ENCODE results near the gene ESRRA.
A peak's percentile ranks its signal among the peaks of the same experiment; 100 is the strongest.

ESRRA gene

DNA sequence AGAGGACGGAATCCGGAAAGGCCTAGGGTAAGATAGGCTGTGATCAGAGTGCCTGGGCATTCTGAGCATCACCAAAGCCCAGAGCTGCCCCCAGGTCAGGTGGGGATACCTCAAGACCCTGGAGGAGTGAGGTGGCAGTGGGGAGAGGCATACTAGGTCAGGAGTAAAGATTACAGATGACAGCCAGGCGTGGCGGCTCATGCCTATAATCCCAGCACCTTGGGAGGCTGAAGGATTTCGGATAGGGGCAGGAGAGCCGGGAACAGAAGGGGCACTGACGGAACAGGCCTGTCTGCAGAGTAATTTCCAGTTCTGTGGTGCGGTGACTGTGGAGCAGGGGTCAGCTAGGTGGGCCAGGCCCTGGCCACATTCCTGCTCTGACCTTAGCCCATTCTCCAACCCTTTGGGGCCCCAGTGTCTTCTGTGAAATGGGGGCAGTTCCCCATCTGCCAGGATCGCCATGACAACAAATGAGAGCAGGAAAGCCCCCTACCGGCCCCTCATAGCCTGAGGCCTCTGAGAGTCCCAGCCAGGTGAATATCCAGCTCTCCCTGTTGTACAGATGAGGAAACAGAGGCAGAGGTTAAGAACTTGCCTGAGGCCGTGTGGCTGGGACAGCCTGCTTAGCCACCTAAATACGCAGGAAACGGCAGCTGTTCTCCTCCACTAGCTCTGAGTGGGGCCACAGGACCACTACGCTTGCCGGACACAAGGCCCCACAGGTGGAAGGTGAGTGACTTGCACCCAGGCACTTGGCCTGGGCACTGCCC is 30.1 kb upstream of the ESRRA start:
- no peak for DNase-seq

DNA sequence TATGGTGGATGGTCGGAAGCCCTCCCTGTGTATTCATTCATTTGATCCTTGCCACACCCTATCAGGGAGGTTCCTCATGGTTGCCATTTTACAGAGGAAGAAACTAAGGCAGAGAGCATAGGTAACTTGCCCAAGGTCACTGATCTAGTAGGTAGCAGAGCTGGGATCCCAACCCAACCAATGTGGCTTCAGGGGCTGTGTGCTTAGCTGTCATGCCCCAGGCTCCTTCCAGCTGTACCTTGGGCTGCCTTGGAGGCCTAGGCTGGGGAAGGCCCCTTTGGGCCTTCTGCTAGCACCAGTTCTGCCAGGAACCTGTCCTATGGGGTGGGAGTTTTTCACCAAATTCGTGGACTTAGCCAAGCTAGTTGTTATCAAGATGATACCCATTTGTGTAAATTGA is 29.5 kb upstream of the ESRRA start:
- no peak for DNase-seq

- no peak for DNase-seq
Observed at GRCh38 chr11:64276653-64277431, 28.5 kb upstream of the ESRRA start.

- DNase-seq = no peak
Observed at GRCh38 chr11:64278576-64279190, 26.6 kb upstream of the ESRRA start.

GRCh38 chr11:64281957-64282770 is 23.2 kb upstream of the ESRRA start:
- DNase-seq = no peak

DNA sequence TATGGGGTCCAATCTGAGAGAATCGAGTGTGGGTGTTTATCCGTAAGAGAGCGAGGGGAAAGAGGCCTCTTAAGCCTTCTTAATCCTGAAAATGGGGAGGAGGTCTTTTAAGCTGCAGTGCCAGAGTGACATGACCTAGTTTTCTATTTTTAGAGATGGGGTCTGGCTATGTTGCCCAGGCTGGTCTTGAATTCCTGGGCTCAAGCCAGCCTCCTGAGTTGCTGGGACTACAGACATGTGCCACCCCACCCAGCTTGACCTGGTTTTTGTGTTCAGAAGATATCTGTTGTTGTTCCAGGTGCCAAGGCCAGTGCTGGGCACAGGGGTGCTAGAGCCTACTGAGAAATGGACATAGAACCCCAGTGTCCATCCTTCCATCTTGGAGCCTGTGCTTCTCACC is 22.2 kb upstream of the ESRRA start:
- no peak for DNase-seq

GRCh38 chr11:64284048-64284961 is 21.0 kb upstream of the ESRRA start, which contains the start of gene BAD:
TSS of gene BAD (minus strand) at chr11:64284665. CDS start at chr11:64284368, 297 bp downstream.
- peak; percentile 97 for DNase-seq

DNA sequence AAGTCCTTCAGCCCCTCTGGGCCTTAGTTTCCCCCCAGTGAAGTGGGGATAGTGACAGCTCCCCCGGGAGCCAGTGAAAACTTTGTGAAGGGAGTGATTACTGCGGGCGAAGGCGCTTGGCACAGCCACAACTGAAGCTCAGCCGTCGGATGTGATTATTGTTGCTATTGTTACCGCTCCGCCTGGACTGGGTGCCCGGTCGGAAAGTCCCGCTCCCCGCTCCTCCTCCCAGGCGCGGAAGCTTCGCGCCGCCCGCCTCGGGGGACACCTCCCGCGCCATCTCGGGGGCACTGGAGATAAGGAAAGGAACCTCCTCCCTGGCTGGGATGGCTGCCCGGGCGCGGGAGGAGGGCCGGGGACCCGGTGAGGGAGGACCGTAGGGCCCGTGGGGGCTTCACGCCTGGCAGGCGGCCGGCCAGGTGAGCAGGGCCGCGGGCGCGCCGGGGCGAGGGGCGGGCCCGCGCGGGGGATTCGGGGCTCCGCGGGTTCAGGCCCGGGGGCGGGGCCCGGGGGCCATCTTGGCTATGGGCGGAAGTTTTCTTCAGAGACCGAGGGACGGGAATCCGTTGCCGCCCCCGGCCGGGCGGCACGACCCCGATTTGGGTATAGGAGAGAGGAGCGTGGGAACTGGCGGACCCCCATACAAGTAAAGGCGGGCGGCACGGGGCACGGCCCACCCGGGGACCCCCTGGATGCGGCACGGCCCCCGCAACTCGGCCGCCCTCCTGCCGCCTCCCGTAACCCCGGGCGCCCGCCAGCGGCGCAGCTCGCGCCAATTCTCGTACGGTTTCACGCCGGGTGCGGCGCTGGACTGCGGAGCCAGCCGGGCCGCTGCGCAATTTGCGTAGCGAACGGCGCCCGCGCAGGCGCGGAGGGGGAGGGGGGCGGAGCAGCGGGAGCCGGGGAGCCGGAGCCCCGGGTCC is 20.1 kb upstream of the ESRRA start, which contains the start of gene GPR137:
Gene GPR137 (plus strand): TSS at position 887 of the 923 bp plus-strand sequence. CDS start 677 bp downstream, outside the sequence.
- peak; percentile 92 for DNase-seq

GRCh38 chr11:64285885-64286800 is 19.2 kb upstream of the ESRRA start:
- DNase-seq = no peak

- no peak for DNase-seq
Observed at GRCh38 chr11:64286801-64287159, 18.5 kb upstream of the ESRRA start.

GRCh38 chr11:64287676-64288352 is 17.5 kb upstream of the ESRRA start:
- DNase-seq = no peak

- no peak for DNase-seq
Observed at GRCh38 chr11:64288353-64288750, 17.0 kb upstream of the ESRRA start.

DNA sequence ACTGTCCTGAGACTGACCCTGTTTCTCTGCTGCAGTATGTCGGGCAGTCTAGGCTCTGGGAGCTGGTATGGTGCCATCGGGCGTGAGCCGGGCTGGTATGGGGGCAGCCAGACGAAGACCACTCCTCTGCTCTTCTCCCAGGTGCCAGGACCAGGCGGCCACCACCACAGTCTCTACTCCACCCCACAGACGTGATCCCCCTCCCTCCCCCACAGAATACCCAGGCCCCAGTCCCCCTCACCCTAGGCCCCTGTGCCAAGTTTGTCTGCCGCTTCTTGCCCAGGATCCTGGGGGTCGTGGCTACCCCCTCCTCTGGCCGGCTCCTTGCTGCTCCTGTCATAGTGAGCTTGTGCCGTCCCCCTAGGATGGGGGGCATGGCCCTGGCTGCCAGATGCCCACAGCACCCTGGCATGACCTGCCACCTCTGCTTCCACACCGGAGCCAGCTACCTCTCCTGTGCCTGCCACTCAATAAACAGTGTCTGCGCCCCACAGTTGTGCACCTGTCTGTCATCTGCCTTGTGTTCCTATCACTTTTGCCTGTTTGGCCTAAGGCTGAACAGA is 16.2 kb upstream of the ESRRA start:
- no peak for DNase-seq

DNA sequence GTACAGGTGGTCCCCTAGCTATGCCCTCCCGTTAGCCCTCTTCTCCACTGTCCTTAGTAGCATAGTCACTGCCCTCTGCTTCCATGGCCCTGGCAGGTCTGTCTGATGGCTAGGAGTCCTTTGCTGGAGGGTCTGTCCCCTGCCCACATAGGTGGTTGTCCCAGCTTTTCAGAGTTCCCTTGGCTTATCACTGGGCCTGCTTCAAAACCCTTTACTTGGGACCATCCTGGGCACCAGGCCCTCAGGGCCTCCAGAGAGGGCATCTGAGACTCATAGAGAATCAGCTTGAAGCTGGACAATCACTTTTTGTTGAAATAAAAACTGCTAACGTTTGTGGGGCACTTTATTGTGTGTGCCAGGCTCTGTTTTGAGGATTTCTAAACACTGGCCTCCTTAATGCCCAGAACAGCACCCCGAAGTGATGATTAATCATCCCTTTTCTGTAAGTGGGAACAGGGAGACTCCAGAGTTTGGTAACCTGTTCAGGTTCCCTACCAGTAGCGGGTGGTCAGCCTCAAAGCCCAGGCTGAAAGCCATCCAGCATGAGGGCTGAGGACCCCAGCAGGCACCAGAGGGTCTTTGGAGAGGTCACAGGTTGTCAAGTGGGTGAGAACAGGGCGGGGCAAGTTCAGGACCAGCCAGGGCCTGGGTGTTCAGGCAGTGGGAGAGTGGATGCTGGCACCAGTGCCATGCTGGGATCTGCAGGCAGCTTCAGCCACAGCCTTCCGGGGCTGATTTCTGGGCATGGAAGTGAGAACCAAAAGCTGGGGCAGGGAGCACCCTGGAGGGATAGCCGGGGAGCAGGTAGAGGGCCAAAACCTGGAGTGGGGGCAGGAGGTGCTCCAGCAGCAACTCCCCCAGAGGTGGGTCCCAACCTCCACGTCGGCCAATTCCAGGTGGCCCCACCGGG is 14.7 kb upstream of the ESRRA start:
- no peak for DNase-seq

DNA sequence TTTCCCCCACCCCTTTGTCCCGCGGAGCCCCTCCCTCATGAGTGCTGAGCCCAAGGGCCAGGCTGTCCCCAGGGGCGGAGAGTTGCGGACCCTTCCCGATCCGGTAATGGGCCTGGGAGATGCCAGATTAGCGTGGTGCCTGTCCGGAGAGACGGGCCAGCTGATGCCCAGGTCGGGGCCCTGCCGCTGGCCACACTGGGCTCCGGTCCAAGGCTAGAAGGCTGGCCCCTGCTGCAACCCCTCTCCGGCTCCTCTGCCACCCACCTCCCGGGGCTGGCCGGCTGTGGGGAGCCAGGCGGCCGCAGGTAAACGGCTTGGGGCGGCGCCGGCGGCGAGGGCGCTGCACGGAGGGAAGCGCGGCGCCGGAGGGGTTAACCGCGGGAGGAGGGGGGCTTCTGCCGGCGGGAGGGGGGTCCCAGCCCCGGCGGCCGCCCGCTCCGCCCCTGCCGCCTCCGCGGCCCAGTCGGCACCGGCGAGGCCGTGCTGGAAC is 14.0 kb upstream of the ESRRA start, which contains the start of gene KCNK4:
Gene KCNK4 (plus strand): TSS at position 41 of the 490 bp plus-strand sequence. CDS start 1,717 bp downstream, outside the sequence.
- no peak for DNase-seq

DNA sequence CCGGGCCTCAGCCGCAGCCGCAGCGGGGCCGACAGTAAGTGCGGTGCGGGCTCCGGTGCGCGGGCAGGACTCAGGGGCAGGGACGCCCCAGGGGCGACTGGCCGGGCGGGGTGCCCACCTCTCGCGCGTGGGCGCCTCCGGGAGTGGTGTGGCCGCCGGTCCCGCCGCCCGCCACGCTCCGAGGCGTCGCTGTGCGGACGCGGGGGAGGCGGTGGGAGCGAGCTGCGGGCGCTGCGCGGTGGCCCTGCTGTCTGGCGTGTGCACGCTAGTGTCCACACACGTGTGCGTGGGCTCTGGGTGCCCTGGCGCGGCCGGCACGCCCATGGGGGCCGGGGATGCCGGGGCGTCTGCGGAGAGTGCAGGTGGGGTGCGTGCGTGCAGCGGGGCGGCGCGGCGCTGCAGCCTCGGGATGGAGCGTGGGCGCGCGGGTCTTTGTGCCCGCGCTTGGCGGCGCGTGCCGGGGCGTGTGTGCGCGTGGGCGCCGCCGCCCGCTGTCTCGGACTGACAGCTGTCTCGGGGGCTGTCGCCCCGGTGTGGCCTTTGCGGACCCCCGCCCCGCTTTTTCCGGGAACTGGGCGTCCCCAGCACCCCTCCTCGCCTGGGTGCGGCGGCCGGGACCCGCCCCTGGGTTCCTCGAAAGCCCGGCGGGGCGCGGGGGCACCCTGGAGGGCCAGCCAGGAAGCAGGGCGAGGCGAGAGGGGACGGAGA is 13.4 kb upstream of the ESRRA start:
- no peak for DNase-seq
